Neural progenitor cell (in vitro differentiated cells): Measurements from ENCODE around the gene SPESP1. TPM values are rescaled to one million over a fixed set of nuclear protein-coding genes. Genes with fewer than 3 reads are reported as not detected.
"Not testable (repeated sequence)": the region's sequence is repeated elsewhere in the genome, so short reads cannot be mapped to it uniquely, and the experiment has no call there.

Experiments
- DNase-seq: peaks from one replicate; pipeline ENCODE4 v3.0.0-alpha.2; 2016; ENCODE audit warnings: low spot score
- H2AFZ ChIP-seq: fragments of 200-600 bp; sonication (generic); replicated peaks from 2 replicates; pipeline ENCODE4 v1.6.1; 2016; ENCODE audit warnings: antibody characterized with exemption
- H3F3A ChIP-seq: fragments of 200-600 bp; sonication (generic); 2 replicates; pipeline ENCODE4 v1.6.1; 2016; ENCODE audit warnings: antibody characterized with exemption, low read depth
- H3K27ac ChIP-seq: fragments of 200-600 bp; sonication (generic); 2 replicates; pipeline ENCODE4 v1.5.1; 2016; ENCODE audit warnings: mild to moderate bottlenecking
- H3K27me3 ChIP-seq: fragments of 200-600 bp; sonication (generic); 2 replicates; pipeline ENCODE4 v1.6.1; 2016; ENCODE audit warnings: mild to moderate bottlenecking, moderate library complexity
- H3K36me3 ChIP-seq: fragments of 200-600 bp; sonication (generic); 2 replicates; pipeline ENCODE4 v1.5.1; 2016
- H3K4me1 ChIP-seq: fragments of 200-600 bp; sonication (generic); 2 replicates; pipeline ENCODE4 v1.6.1; 2016; ENCODE audit warnings: mixed run types
- H3K4me2 ChIP-seq: fragments of 200-600 bp; sonication (generic); 2 replicates; pipeline ENCODE4 v1.6.1; 2016
- H3K4me3 ChIP-seq: fragments of 200-600 bp; sonication (generic); 2 replicates; pipeline ENCODE4 v1.5.1; 2016
- H3K79me2 ChIP-seq: fragments of 200-600 bp; sonication (generic); 2 replicates; pipeline ENCODE4 v1.6.1; 2016; ENCODE audit warnings: low read depth
- H3K9ac ChIP-seq: fragments of 200-600 bp; sonication (generic); 2 replicates; pipeline ENCODE4 v1.6.1; 2016
- H3K9me3 ChIP-seq: fragments of 200-600 bp; sonication (generic); 2 replicates; pipeline ENCODE4 v1.5.1; 2016; ENCODE audit warnings: low read depth
- H4K20me1 ChIP-seq: fragments of 200-600 bp; sonication (generic); 2 replicates; pipeline ENCODE4 v1.6.1; 2016; ENCODE audit warnings: low read depth
- H3K27ac Mint-ChIP-seq: 3 replicates; pipeline ENCODE4 v1.8.0; 2021; ENCODE audit warnings: mixed read lengths
- H3K27me3 Mint-ChIP-seq: 2 replicates; pipeline ENCODE4 v1.8.0; 2022; ENCODE audit warnings: low read depth, mild to moderate bottlenecking, inconsistent platforms, moderate library complexity, mixed read lengths; ENCODE audit not compliant: insufficient read depth
- H3K36me3 Mint-ChIP-seq: 3 replicates; pipeline ENCODE4 v1.8.0; 2021; ENCODE audit warnings: mixed read lengths
- H3K4me1 Mint-ChIP-seq: 3 replicates; pipeline ENCODE4 v1.8.0; 2021; ENCODE audit warnings: mixed read lengths
- H3K4me3 Mint-ChIP-seq: 3 replicates; pipeline ENCODE4 v1.8.0; 2021; ENCODE audit warnings: mild to moderate bottlenecking, moderate library complexity, mixed read lengths
- H3K9me3 Mint-ChIP-seq: 3 replicates; pipeline ENCODE4 v1.8.0; 2020; ENCODE audit warnings: mixed read lengths
- EZH2 ChIP-seq: fragments of 200-600 bp; sonication (generic); IDR thresholded peaks from 2 replicates; pipeline ENCODE4 v1.6.1; 2017; ENCODE audit warnings: antibody characterized with exemption, mild to moderate bottlenecking, moderate library complexity
- EZH2phosphoT487 ChIP-seq: fragments of 200-600 bp; sonication (generic); IDR thresholded peaks from 2 replicates; pipeline ENCODE4 v1.6.1; 2017; ENCODE audit warnings: antibody characterized with exemption
- total RNA-seq: library from RNA; depleted of rRNA; stranded (reverse); fragments of >200 nt; gene quantifications from 2 replicates; pipeline ENCODE4 v1.2.3, GENCODE V29; 2015; ENCODE audit warnings: low replicate concordance
- TF ChIP-seq, protein P1 (sequence below): fragments of 200-600 bp; sonication (generic); IDR thresholded peaks from 2 replicates; pipeline ENCODE4 v1.5.1; 2017; ENCODE audit warnings: antibody characterized with exemption, mild to moderate bottlenecking

Gene SPESP1
- total RNA-seq, 1 donor from 2014 or later = not detected

- Histone ChIP-seq H3K4me2 (no peak overlapping the region), H3K79me2 (no peaks in the 10 kb centered on the region), H3K9ac (no peak overlapping the region), H3F3A (no peaks in the 10 kb centered on the region), H3K4me1 (no peaks in the 10 kb centered on the region), H4K20me1 (no peaks in the 10 kb centered on the region), H3K9me3 (peaks cover 5% of the 10 kb centered on the region), H3K27me3 (no peaks in the 10 kb centered on the region), H3K36me3 (no peaks in the 10 kb centered on the region), H3K27ac (no peak overlapping the region), H2AFZ (no peak overlapping the region), H3K4me3 (no peak overlapping the region)
- H3K36me3 Mint-ChIP-seq = peaks cover 3% of the 10 kb centered on the region
- H3K27ac Mint-ChIP-seq = no peak overlapping the region
- no peak for DNase-seq
- no peak overlapping the region for H3K4me3 Mint-ChIP-seq
- no peaks in the 10 kb centered on the region for H3K4me1 Mint-ChIP-seq
- peaks cover 8% of the 10 kb centered on the region for H3K27me3 Mint-ChIP-seq
- TF ChIP-seq, protein P1, sequence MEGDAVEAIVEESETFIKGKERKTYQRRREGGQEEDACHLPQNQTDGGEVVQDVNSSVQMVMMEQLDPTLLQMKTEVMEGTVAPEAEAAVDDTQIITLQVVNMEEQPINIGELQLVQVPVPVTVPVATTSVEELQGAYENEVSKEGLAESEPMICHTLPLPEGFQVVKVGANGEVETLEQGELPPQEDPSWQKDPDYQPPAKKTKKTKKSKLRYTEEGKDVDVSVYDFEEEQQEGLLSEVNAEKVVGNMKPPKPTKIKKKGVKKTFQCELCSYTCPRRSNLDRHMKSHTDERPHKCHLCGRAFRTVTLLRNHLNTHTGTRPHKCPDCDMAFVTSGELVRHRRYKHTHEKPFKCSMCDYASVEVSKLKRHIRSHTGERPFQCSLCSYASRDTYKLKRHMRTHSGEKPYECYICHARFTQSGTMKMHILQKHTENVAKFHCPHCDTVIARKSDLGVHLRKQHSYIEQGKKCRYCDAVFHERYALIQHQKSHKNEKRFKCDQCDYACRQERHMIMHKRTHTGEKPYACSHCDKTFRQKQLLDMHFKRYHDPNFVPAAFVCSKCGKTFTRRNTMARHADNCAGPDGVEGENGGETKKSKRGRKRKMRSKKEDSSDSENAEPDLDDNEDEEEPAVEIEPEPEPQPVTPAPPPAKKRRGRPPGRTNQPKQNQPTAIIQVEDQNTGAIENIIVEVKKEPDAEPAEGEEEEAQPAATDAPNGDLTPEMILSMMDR = no peak
- TF ChIP-seq EZH2phosphoT487 = no peak
- TF ChIP-seq EZH2 = no peak
- peaks cover 26% of the 10 kb centered on the region for H3K9me3 Mint-ChIP-seq
Observed at GRCh38 chr15:68962465-68962864, 32.1 kb downstream of the SPESP1 start.

DNA sequence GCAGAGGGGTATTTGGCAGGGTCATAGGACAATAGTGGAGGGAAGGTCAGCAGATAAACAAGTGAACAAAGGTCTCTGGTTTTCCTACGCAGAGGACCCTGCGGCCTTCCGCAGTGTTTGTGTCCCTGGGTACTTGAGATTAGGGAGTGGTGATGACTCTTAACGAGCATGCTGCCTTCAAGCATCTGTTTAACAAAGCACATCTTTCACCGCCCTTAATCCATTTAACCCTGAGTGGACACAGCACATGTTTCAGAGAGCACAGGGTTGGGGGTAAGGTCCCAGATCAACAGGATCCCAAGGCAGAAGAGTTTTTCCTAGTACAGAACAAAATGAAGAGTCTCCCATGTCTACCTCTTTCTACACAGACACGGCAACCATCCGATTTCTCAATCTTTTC lies 33.4 kb downstream of the SPESP1 start:
- H3K4me3 ChIP-seq, H3K79me2 ChIP-seq, H3K4me2 ChIP-seq, H2AFZ ChIP-seq, H3K9me3 ChIP-seq, H3K27ac Mint-ChIP-seq, H3K4me1 Mint-ChIP-seq, DNase-seq, H3K9ac ChIP-seq, H3K4me1 ChIP-seq, H3K27me3 ChIP-seq, H3K27me3 Mint-ChIP-seq, H4K20me1 ChIP-seq, H3K27ac ChIP-seq, H3K36me3 ChIP-seq, H3K4me3 Mint-ChIP-seq, H3F3A ChIP-seq, H3K36me3 Mint-ChIP-seq: not testable (repeated sequence)
- peaks cover 27% of the 10 kb centered on the region for H3K9me3 Mint-ChIP-seq

DNA sequence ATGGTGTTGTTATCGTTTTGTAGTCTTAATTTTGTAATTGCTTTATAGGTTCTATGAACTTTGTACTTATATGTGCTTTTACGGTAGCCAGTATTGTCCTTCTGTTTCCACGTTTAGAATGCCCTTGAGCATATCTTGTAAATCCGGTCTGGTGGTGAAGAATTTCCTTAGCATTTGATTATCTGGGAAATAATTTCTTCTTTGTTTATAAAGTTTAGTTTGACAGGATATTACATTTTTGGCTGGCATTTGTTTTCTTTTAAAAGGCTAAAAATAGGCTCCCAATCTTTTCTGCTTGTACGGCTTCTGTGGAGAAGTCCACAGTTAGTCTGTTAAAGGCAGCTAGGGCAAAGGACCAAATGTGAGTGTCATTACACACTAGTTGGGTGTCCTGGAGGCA lies 36.7 kb downstream of the SPESP1 start:
- Histone ChIP-seq H3K4me3 (no peak overlapping the region), H3K79me2 (no peaks in the 10 kb centered on the region), H2AFZ (no peak overlapping the region), H4K20me1 (no peaks in the 10 kb centered on the region), H3F3A (no peaks in the 10 kb centered on the region), H3K36me3 (no peaks in the 10 kb centered on the region), H3K27me3 (no peaks in the 10 kb centered on the region), H3K9me3 (peaks cover 13% of the 10 kb centered on the region), H3K4me2 (no peak overlapping the region), H3K27ac (no peak overlapping the region), H3K4me1 (no peaks in the 10 kb centered on the region), H3K9ac (no peak overlapping the region)
- no peak overlapping the region for H3K27ac Mint-ChIP-seq
- peaks cover 3% of the 10 kb centered on the region for H3K36me3 Mint-ChIP-seq
- peaks cover 26% of the 10 kb centered on the region for H3K9me3 Mint-ChIP-seq
- peaks cover 8% of the 10 kb centered on the region for H3K27me3 Mint-ChIP-seq
- no peak overlapping the region for H3K4me3 Mint-ChIP-seq
- TF ChIP-seq, protein P1 = no peak
- TF ChIP-seq EZH2phosphoT487 = no peak
- no peak for TF ChIP-seq EZH2
- H3K4me1 Mint-ChIP-seq = no peaks in the 10 kb centered on the region
- no peak for DNase-seq

GRCh38 chr15:68967948-68968347 lies 37.6 kb downstream of the SPESP1 start:
- TF ChIP-seq, protein P1 = no peak
- TF ChIP-seq EZH2phosphoT487 (no peak), EZH2 (no peak)
- H3K4me3 Mint-ChIP-seq = no peak overlapping the region
- Histone ChIP-seq H3K9me3 (peaks cover 13% of the 10 kb centered on the region), H4K20me1 (no peaks in the 10 kb centered on the region), H3K9ac (no peak overlapping the region), H2AFZ (no peak overlapping the region), H3K4me3 (no peak overlapping the region), H3K27ac (no peak overlapping the region), H3K36me3 (no peaks in the 10 kb centered on the region), H3K4me1 (no peaks in the 10 kb centered on the region), H3K27me3 (no peaks in the 10 kb centered on the region), H3K4me2 (no peak overlapping the region), H3F3A (no peaks in the 10 kb centered on the region), H3K79me2 (no peaks in the 10 kb centered on the region)
- H3K27me3 Mint-ChIP-seq = peaks cover 7% of the 10 kb centered on the region
- H3K27ac Mint-ChIP-seq = no peak overlapping the region
- no peaks in the 10 kb centered on the region for H3K4me1 Mint-ChIP-seq
- H3K36me3 Mint-ChIP-seq = peaks cover 3% of the 10 kb centered on the region
- no peak for DNase-seq
- peaks cover 26% of the 10 kb centered on the region for H3K9me3 Mint-ChIP-seq
